ENCODE results near the gene KCNJ5.

The KCNJ5 gene

DNA sequence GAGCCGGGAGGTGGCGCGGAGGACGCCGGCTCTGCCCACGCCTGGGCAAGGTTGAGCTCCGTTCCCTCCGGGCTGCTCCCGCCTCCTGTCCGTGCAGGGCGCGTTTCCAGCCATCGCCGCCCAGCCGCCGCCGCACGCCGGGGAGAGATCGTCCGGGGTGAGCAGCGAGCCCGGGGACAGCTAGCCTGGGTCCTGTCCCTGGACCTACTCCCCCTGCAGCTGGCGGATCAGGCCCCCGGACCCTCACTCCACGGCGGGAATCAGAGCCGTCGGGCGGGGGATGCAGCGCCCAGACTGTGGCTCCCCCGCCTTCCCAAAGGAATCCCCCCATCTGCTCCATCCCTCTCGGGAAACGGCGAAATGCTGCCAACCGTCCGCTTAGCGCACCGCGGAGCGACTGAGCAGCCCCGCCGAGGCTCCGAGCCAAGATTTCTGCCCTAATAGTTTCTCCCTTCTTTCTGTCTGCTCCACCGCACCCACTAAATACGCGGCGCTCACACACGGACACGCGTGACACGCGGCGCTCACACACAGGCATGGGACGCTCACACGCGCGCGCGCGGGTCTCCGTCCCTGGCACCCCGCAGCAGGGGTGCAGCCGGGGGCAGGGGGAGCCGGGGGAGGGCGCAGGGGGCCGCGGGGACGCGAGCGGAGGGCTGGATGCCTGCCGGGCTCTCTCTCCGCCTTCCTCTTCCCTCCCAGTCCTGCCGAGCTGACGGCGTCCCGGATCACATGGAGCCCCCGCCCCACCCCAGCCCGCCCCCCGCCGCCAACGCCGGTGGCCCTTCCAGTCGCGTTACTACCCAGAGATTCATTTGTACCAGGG, at the start of gene KCNJ5:
TSS of gene KCNJ5 (plus strand) at position 814 of the 826 bp plus-strand sequence. CDS start 19,918 bp downstream, outside the sequence.
- peak in 18 of 51 donors; percentile 25 to 64 (median 48) for DNase-seq

DNA sequence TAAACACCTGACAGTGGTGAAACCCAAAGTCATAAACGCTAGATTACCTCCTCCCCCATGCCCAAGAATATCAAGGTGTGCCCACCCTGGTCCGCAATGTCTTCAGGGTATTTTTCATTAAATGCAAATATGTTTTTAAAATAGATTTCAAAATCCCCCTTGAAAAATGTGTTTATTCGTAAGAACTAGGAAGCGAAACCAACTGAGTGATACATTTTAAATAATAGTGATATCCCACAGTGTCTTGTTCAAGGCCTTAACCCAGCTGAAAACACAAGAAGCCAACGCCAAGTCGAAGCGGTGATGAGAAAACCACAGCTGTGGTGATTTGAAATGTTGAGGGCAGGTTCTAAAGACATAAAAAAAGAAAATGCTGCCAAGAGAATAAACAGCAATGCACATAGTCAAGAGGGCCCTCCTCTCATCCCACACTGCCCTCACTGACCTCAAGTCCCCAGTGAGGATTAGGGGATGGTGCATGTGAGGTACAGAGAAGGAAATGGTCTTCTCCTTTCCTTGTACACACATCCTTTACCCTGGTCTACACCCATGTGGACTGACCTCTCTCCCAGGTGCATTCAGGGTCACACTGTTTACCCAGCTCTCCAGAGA, 49.6 kb upstream of the KCNJ5 start:
- no peak for DNase-seq

DNA sequence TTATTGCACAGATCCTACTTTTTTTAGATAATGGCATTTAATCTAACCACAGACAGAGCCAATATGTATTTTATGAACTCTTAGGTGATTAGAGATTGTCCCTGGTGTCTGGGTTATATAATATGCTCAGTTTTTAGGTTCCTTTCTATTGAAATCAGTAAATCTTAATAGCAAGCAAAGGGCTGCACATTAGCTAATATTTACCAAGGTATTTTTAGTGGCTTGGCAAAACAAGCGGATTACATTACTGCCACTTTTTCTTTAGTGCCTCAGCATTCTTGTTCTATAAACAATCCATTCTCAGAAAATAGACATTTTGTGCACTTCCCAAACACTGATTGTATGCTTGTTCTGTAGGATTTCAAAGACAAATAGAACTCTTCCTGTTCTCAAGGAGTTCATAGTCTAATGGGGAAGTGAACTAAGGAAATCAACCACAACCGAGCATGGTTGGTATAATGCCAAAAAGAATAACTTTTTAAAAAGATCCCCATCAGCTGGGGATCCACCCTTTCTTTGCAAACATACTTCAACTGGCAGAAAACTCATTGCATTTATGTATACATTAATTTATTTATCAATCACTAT, 47.9 kb upstream of the KCNJ5 start:
- DNase-seq: no peak

DNA sequence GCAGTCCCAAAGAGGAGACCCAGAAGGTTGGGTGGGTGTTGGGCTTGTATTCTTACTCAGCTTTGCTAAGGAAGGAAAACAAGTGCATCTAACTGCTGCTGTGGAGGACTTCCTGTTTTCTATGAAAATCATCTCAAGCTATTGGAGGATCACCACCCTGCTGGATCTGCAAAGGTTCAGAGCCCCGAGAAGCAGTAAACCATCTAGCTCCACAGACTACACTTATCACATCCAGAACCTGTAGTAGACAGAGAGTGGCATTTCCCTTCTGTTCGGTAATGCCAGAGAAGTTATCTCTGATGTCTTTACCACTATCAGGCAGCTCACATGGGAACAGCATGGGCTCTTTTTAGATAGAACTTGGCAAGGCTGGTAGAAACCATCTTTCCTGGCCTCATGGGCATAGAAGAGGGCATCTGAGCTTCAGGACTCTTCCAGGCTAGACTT, 45.8 kb upstream of the KCNJ5 start:
- no peak for DNase-seq

DNA sequence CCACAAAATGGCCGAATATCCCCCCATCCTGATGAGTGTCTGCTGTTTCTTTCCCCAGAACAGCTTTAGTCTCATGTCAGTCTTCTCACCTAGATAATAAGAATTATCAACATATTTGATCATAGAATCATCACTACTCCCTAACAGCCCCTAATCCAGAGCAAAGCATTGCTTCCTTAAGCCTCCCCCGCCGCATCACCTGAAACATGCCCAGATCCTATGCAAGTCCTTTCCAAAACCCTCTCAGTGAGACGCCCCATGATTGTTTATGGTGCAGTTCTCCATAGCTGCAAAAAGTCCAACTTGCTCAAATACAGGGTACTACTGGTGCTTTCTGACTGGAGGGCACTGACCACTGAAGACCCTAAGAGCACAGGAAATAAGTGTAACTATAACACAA, 44.2 kb upstream of the KCNJ5 start:
- DNase-seq: no peak

DNA sequence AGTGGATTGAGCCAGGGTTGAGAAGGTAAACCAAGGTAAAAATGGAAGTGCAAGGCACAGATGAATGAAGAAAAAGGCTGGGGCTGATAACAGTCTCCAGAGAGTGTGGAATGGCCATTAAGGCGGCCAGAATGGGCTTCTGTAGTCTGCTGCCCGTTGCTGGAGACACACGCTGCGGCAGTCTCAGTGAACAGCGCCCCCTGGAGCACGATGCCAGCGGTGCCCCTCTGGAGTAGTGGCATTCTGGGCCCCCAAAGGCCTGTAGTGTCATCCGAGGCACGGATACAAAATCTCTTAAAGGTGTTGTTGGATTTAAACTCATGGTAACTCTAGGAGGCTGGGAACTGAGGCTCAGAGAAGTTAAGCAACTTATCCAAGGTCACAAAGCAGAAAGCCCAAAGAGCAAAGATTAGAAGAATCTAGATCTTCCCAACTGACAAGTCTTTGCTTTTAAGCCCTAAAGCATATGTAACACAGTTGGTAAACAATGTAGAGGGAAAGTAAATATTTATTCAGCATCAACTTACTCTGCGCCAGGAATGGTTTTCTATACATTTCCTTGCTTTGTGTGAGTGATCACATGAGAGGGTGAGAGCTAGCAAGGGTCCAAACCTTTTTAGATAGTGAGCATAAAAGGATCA, 42.2 kb upstream of the KCNJ5 start:
- peak in 8 of 51 donors; percentile 5 to 41 (median 8) for DNase-seq

DNA sequence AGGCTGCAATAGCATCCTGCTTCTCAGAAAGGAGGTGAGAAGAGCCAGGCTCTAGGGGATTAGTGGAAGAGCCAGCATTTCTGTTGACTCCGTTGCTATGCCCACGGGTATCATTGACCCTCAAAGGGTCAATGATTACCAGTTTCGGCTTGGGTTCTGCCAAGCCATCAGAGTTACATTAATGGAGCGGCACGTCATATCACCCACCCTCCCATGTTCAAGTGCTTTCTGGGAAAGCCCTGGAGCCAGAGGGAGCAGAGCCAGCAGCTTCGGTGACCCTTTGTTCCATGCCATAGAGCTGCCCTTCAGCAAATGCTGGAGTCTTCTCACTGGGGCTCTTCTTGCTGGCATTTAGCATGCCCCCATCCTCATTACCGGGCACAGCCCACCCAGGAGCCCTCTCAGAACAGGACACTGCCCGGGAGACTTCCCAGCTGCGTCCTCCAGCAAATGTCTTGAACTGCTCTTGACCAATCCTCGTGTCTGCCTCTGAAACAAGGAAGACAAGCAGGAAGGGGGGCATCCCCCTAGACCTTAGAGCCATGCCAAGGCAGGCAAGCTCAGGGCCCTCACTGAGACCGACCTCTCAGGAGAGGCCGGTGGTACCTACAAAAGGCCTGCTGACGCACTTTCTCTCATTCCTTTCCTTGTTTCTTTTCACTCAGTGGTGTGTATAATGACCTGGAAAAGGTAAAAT, 38.7 kb upstream of the KCNJ5 start:
- DNase-seq: peak in 5 of 51 donors; percentile 9 to 41 (median 33)

DNA sequence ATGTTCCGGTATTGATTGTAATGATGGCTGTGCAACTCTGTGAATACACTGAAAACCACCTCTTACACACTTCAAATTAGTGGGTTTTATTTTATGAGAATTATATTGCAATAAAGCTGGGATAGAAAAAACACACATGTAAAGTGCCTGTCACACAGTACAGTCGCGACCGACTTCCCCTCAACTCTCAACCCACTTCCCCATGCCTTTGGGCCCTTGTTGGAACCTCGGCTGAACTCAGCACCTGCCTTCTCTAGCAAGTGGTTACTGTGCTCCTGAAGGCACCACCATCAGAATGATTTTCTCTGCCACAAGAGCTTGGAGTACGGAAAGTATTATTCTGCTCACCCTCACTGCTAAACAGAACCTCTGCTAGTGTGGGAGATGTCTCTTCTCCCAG, 37.6 kb upstream of the KCNJ5 start:
- DNase-seq: no peak

DNA sequence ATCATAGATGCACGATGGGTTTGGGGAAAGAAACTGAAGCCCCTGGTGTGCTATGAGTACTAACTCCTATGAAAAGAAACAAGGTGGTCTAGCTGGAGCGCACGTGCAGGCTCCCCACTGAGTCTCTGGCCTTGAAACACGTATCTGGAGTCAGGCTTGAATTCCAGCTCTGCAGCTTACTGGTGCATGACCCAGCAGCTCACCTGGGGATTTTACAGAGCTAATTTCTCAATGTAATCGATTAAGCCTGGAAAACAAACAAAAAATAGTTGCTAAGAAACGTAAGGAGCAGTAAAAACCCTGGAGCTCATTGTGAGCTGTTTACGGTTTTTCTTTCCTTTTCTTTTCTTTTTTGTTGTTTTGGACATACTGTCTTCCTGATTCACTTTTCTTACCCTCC, 36.3 kb upstream of the KCNJ5 start:
- DNase-seq: no peak

DNA sequence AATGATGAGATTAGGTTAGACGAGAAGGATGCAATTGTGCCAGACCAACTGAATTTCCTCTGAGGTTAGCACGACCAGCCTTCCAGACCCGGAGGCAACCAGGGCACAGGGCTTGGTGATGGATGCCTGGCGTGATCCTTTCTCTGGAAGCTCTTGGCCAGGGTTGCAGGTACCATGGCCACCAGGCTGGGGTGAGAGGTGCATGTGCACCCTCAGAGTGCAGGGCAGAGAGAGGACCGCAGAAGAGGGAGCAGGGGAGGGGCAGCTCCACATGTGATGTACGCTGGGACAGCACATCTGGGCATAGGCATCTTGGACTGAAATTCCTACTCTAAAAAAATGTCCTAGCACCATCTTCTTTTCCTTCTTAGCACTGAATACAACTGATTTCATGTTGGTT, 34.9 kb upstream of the KCNJ5 start:
- no peak for DNase-seq

DNA sequence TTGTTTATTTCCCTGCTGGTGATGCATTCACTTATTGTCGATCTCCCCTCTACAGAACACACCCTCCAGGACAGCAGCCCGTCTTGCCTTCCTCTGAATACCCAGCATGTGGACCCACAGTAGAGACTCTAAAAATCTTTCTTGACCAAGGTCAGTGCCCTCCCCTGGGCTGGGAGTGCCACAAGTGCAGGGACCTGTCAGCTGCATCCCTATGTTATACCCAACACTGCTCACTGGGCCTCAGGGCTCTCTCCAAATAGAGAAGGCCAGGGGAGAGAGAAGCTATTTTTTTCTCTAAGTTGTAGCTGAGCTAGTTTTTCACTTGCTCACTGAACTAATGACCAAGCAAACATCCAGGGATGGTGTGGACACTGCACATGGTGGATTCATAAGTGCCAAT, 33.8 kb upstream of the KCNJ5 start:
- no peak for DNase-seq

DNA sequence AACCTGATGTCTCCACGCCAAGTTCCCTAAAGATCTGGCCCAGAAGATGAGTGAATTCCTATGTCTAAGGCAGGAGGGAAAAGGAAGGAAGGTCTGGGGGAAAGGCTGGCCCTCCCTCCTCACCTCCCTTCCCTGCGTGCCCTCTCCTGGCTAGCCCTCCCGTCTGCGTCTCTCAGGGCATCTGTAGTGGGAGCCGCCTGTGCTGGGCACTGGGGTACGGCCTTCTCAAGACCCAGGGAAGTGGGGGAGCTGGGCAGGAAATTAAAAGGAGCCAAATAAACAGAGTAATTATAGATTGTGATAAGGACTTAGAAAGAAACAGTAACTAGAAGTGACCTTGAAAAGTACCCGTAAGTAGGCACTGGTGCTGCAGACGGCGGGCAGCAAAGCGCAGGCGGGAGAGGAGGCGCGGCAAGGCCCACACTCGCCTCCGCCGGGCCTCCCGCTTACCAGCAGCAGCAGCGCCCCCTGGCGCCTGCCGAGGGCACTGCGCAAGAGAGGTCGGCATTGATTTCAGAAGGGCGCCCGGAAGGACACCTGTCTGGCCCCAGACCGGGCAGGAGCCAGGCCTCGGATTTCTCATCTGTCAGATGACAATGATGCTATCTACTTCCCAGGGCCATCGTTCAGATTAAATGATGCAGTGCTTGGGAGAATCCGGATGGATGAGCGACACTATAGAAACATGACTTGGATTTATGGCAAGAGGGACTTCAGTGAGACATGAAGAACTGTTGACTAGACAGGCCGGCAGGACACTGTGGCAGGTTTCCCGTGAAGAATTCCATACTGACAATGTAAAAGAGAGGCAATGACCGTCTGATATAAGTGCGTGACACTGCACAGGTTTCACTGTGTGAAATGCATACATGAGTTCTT, 31.4 kb upstream of the KCNJ5 start:
- peak in 20 of 51 donors; percentile 1 to 61 (median 20) for DNase-seq

DNA sequence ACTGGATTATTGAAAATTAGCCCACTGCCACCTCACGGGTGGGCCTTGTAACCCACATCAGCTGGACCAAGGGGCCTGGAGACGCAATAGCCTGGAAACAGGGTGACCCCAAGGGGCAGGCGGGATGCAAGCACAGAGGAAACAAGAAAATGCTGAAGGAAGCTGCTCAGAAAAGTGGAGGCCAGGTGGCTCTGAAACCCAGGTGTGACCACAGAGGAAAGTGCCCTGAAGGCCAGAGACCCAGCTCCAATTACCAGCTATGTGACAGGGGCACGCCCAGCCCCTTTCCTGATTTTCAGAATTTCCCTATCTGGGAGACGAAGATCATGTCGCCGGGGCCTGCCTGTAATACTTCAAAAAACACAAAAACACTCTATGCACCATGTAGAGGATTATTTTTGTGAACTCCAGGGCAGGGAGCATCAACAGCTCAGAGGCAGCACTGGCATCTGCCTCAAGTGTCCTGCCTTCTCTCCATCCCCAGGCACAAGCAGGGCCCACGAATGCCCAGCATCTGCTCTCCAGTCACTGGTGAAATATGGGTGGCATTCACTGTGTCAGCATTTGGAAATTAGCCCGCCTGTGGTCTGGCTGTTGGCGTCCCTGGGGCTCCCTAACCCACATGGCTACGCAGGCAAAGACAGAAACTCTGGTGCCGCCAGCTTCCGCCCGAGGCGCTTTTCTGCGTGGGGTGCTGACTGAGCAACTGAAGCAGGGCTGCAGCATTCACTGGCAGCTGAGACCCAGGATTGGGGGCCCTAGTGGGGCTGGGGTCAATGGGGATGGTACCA, 30.4 kb upstream of the KCNJ5 start:
- no peak for DNase-seq

DNA sequence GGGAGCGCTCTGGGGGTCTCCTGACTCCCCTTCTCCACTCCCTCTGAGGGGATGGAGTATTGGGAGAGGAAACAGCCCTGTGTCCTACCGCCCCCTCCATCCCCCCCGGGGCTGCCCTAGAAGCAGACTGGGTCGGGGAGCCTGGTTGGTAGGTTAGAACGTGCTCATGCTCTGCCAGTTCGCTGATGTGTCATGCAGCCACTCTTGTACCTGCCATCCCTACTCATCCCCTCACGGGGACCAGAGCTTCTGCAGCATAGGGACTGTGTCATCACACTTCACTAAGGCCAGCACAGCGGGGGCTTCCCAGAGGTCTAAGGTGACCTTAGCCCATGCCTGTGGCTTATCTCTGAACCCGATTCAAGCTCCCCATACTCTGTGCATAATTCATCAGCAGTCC, 28.8 kb upstream of the KCNJ5 start:
- no peak for DNase-seq

DNA sequence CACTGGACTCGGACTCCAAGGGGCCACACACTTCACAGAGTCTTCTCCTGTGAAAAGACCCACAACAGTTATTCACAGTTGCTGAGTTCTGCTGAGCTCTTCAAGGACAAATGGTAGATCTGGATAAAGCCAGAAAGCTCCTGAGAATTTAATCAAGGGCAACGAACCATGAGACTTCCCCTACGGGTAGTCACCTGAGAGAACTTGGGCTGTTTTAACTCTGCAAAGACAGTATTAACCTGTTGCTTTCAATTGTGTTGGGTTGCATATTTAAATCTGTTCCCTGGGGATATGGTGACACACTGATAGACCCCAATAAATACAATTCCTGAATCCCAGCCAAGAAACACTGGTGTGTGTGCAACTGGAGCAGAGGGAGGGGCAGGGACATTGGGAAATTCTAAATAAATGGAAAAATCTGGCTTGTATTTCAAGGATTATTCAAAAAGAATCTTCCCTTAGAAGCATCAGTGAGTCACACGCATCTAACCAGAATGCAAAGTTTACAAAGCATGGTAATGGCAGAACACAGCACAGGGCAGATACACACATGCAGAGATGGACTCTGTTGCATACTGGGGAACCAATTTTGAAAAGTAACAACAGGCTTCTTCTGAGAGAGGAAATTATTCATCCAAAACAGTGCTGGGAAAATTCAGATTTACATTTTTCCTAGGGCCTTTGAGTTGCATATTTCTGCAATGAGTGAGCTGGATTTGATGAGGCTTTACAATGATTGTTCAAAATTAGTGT, 28.1 kb upstream of the KCNJ5 start:
- DNase-seq: no peak

DNA sequence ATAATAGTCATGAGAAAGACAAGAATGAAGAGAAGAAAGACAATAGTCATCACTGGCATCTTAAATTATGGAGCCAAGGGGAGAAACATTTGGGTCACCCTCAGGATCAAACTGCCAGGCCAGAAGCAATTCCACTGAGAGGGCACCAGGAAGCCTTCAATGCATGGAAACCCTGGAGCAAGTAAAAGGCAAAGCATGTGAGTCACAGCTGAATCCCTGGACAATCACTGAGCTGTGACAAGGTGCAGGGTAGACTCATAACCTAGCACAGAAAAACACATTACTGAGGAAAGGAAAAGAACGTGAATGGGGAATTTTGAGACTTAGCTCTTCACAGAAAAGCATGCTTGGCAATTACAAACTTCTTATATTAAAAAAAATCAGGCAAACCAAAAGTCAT, 25.7 kb upstream of the KCNJ5 start:
- no peak for DNase-seq

DNA sequence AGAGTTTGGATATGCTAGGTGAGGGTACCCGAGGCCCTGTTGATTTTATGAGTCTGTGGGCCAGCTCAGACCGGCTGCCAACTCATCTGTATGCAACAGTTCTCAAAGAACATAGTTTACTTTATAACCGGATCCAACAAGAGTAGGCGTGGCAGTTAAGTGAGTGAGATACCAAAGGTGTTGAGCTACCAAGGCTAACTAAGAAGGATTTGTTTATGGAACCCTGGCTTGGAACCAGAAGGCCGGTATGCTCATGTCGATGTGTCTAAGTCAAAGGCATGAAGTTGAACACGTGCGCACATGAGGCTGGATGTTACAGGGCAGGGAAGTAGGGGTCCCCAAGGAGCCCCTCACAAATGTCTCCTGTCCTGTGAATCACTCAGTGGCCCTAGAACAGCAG, 23.9 kb upstream of the KCNJ5 start, which contains the start of gene KCNJ1:
TSS of gene KCNJ1 (minus strand) at position 20 of the 400 bp plus-strand sequence. CDS start 27,053 bp downstream, outside the sequence.
- no peak for DNase-seq

DNA sequence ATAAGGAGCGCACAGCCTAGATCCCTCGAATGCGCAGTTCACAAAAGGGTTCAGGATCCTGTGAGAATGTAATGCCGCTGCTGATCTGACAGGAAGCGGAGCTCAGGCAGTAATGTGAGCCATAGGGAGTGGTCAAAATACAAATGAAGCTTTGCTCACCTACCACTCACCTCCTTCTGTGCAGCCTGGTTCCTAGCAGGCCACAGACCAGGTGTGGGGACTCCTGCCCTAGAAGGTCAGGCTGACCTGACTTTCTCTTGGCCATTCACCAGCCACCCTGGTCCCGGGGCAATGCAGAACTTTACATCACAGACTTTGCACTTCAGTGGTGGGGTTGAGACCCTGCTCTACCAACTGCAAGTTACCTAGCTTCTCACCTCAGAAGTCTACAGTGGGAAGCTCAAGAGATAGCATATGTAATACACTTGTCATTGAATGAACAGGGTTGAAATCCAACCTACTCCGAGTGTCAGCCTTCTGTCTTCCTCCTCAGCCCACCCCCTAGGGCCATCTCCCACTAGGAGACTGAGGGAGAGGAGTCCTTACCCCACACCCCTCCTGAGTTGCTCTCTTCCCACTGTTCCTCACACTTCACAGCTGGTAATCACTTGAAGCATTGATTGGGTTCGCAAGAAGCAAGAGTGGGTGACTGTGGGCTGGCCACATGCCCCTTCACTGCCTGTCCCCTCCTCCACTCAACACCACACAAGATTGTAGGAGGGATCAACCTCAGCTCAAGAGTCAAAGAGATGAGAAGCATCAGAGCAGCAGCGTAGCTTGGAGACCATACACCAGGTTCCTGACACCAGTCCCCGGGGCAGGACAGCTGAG, 22.1 kb upstream of the KCNJ5 start:
- no peak for DNase-seq
